ENCODE results near the gene MSMP. TPM values are rescaled to one million over a fixed set of nuclear protein-coding genes. Genes with fewer than 3 reads are reported as not detected.

The MSMP gene
- total RNA-seq, 1 donor from 2014 or later, result not detected

DNA sequence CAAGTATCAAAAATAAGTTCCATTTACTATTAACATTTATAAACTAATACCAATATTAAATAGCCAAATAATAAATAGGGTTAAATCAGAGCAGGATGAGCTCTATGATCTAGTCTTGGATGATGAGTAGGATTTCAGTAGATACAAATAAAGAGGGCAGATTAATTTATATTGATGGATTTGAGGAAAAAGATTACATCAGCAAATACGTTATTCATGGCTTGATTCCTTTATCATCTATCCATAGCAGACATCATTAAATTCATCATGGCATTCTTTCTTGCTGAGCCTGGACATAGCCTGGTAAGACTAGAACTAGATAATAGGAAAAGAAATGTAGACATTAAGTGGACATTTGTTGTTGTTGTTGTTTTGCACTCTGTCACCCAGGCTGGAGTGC, 13.4 kb upstream of the MSMP start:
- Histone ChIP-seq H3K27me3 (ENCODE audit: insufficient read depth, low read length) (peaks cover 24% of the 10 kb centered on the region), H3K9ac (ENCODE audit: low read length) (no peak overlapping the region), H3K4me1 (ENCODE audit: insufficient read depth, low read length) (no peaks in the 10 kb centered on the region), H4K20me1 (ENCODE audit: insufficient read depth, low read length) (no peaks in the 10 kb centered on the region), H2AFZ (ENCODE audit: low read depth, low read length) (no peak overlapping the region), H3K27ac (ENCODE audit: low read depth, low read length) (no peak overlapping the region), H3K9me3 (ENCODE audit: insufficient read depth, low read depth, low read length) (no peaks in the 10 kb centered on the region), H3K36me3 (ENCODE audit: insufficient read depth, low read length) (no peaks in the 10 kb centered on the region), H3K4me2 (ENCODE audit: low read length) (no peak overlapping the region), H3K79me2 (ENCODE audit: insufficient read depth, low read length) (no peaks in the 10 kb centered on the region), H3K4me3 (ENCODE audit: insufficient read depth, low read depth, low read length) (no peak overlapping the region)
- Mint-ChIP-seq H3K9me3 (ENCODE audit: unreplicated experiment) (no peaks in the 10 kb centered on the region), H3K4me1 (ENCODE audit: low read depth, unreplicated experiment) (no peaks in the 10 kb centered on the region), H3K4me3 (ENCODE audit: unreplicated experiment) (no peak overlapping the region), H3K27me3 (ENCODE audit: low read depth, unreplicated experiment) (no peaks in the 10 kb centered on the region), H3K27ac (ENCODE audit: unreplicated experiment) (no peak overlapping the region), H3K36me3 (ENCODE audit: low read depth, unreplicated experiment) (no peaks in the 10 kb centered on the region)
- FAIRE-seq (no peak), DNase-seq (ENCODE audit: low read depth) (no peak)
- no peak for TF ChIP-seq EZH2 (IDR thresholded peaks at IDR 0.05; ENCODE audit: insufficient read depth, low read length)
- TF ChIP-seq, protein P1, sequence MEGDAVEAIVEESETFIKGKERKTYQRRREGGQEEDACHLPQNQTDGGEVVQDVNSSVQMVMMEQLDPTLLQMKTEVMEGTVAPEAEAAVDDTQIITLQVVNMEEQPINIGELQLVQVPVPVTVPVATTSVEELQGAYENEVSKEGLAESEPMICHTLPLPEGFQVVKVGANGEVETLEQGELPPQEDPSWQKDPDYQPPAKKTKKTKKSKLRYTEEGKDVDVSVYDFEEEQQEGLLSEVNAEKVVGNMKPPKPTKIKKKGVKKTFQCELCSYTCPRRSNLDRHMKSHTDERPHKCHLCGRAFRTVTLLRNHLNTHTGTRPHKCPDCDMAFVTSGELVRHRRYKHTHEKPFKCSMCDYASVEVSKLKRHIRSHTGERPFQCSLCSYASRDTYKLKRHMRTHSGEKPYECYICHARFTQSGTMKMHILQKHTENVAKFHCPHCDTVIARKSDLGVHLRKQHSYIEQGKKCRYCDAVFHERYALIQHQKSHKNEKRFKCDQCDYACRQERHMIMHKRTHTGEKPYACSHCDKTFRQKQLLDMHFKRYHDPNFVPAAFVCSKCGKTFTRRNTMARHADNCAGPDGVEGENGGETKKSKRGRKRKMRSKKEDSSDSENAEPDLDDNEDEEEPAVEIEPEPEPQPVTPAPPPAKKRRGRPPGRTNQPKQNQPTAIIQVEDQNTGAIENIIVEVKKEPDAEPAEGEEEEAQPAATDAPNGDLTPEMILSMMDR (IDR thresholded peaks at IDR 0.05; ENCODE audit: insufficient read depth, low read depth, low read length), result no peak

DNA sequence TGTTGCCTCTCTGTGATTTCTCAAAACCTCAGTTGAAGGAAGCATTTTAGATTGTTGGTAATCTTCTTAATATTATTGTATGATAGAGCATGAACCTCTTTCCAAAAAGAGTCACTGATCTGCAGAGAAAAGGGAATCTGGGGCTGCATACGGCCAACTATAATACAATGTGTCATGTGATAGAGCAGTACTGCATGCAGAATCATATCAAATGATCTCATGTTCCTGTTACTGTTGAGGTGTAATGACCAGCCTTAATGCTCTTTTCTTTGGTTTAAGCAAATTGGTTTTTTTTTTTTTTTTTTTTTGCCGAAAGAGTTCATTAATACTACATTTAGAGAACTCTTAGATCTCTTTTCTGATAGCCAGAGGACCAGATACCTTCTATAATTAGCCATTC, 12.9 kb upstream of the MSMP start:
- Histone ChIP-seq H3K27me3 (ENCODE audit: insufficient read depth, low read length) (peaks cover 24% of the 10 kb centered on the region), H2AFZ (ENCODE audit: low read depth, low read length) (no peak overlapping the region), H3K27ac (ENCODE audit: low read depth, low read length) (no peak overlapping the region), H4K20me1 (ENCODE audit: insufficient read depth, low read length) (no peaks in the 10 kb centered on the region), H3K36me3 (ENCODE audit: insufficient read depth, low read length) (no peaks in the 10 kb centered on the region), H3K4me1 (ENCODE audit: insufficient read depth, low read length) (no peaks in the 10 kb centered on the region), H3K9ac (ENCODE audit: low read length) (no peak overlapping the region), H3K9me3 (ENCODE audit: insufficient read depth, low read depth, low read length) (no peaks in the 10 kb centered on the region), H3K4me3 (ENCODE audit: insufficient read depth, low read depth, low read length) (no peak overlapping the region), H3K4me2 (ENCODE audit: low read length) (no peak overlapping the region), H3K79me2 (ENCODE audit: insufficient read depth, low read length) (no peaks in the 10 kb centered on the region)
- no peak for TF ChIP-seq EZH2 (IDR thresholded peaks at IDR 0.05; ENCODE audit: insufficient read depth, low read length)
- TF ChIP-seq, protein P1 (IDR thresholded peaks at IDR 0.05; ENCODE audit: insufficient read depth, low read depth, low read length), result no peak
- no peaks in the 10 kb centered on the region for H3K4me1 Mint-ChIP-seq (ENCODE audit: low read depth, unreplicated experiment)
- no peaks in the 10 kb centered on the region for H3K9me3 Mint-ChIP-seq (ENCODE audit: unreplicated experiment)
- H3K36me3 Mint-ChIP-seq (ENCODE audit: low read depth, unreplicated experiment), result no peaks in the 10 kb centered on the region
- DNase-seq (ENCODE audit: low read depth), result no peak
- no peak for FAIRE-seq
- H3K27me3 Mint-ChIP-seq (ENCODE audit: low read depth, unreplicated experiment), result no peaks in the 10 kb centered on the region
- no peak overlapping the region for H3K27ac Mint-ChIP-seq (ENCODE audit: unreplicated experiment)
- no peak overlapping the region for H3K4me3 Mint-ChIP-seq (ENCODE audit: unreplicated experiment)

DNA sequence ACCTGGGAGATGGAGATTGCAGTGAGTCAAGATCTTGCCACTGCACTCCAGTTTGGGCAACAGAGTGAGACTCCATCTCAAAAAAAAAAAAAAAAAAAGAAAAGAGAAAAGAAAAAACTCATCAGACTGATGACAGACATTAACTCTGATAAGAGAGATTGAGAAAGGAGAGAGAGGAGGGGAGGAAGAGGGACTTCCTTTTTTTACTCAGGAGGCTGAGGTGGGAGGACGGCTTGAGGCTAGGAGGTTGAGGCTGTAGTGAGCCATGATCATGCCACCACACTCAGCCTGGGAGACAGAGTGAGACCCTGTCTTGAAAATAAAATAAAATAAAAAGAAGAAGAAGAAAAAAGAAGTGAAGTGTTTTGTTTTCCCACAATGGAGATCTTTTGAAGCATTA, 9.7 kb upstream of the MSMP start:
- H3K27me3 ChIP-seq (ENCODE audit: insufficient read depth, low read length), result no peaks in the 10 kb centered on the region
- no peak for TF ChIP-seq EZH2 (IDR thresholded peaks at IDR 0.05; ENCODE audit: insufficient read depth, low read length)
- TF ChIP-seq, protein P1 (IDR thresholded peaks at IDR 0.05; ENCODE audit: insufficient read depth, low read depth, low read length), result no peak
- no peak overlapping the region for H3K4me3 ChIP-seq (ENCODE audit: insufficient read depth, low read depth, low read length)
- H3K4me3 Mint-ChIP-seq (ENCODE audit: unreplicated experiment), result no peak overlapping the region
- H3K4me1 Mint-ChIP-seq (ENCODE audit: low read depth, unreplicated experiment), result peaks cover 5% of the 10 kb centered on the region
- no peaks in the 10 kb centered on the region for H3K36me3 Mint-ChIP-seq (ENCODE audit: low read depth, unreplicated experiment)
- no peak for FAIRE-seq
- no peak overlapping the region for H2AFZ ChIP-seq (ENCODE audit: low read depth, low read length)
- H3K27ac ChIP-seq (ENCODE audit: low read depth, low read length), result no peak overlapping the region
- H3K9me3 ChIP-seq (ENCODE audit: insufficient read depth, low read depth, low read length), result no peaks in the 10 kb centered on the region
- no peak overlapping the region for H3K27ac Mint-ChIP-seq (ENCODE audit: unreplicated experiment)
- no peaks in the 10 kb centered on the region for H3K9me3 Mint-ChIP-seq (ENCODE audit: unreplicated experiment)
- no peaks in the 10 kb centered on the region for H4K20me1 ChIP-seq (ENCODE audit: insufficient read depth, low read length)
- H3K9ac ChIP-seq (ENCODE audit: low read length), result no peak overlapping the region
- H3K4me1 ChIP-seq (ENCODE audit: insufficient read depth, low read length), result peaks cover 8% of the 10 kb centered on the region
- no peak for DNase-seq (ENCODE audit: low read depth)
- no peaks in the 10 kb centered on the region for H3K79me2 ChIP-seq (ENCODE audit: insufficient read depth, low read length)
- no peaks in the 10 kb centered on the region for H3K36me3 ChIP-seq (ENCODE audit: insufficient read depth, low read length)
- no peaks in the 10 kb centered on the region for H3K27me3 Mint-ChIP-seq (ENCODE audit: low read depth, unreplicated experiment)
- H3K4me2 ChIP-seq (ENCODE audit: low read length), result no peak overlapping the region

Measured in astrocyte (in vitro differentiated cells and primary cell).